ENCODE results near the gene FAM89A.

Gene FAM89A

DNA sequence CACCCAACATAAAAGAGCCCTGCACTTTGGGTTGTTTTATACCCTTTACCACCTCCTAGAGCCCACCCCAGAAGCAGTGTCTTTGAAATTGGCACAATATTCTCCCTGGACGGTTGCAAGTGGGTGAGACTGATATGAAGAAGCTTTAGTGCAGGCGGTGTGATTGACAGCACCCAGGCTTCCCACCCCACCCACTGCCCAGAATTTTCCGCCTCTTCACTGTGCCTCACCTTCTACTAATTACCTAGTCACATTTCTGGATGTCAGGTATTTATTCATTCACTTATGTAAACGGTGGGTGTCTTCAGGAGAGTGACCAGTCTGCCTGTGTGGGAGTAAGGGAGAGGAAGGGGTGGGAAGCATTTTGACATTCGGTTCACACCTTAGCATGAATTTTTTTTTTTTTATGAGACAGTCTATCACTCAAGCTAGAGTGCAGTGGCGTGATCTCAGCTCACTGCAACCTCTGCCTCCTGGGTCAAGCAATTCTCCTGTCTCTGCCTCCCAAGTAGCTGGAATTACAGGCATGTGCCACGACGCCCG is 1.7 kb upstream of the FAM89A start:
- H3K4me3 ChIP-seq (ENCODE audit: control insufficient read depth, low read depth, low read length) = no peak overlapping the region
- TF ChIP-seq, protein P1, sequence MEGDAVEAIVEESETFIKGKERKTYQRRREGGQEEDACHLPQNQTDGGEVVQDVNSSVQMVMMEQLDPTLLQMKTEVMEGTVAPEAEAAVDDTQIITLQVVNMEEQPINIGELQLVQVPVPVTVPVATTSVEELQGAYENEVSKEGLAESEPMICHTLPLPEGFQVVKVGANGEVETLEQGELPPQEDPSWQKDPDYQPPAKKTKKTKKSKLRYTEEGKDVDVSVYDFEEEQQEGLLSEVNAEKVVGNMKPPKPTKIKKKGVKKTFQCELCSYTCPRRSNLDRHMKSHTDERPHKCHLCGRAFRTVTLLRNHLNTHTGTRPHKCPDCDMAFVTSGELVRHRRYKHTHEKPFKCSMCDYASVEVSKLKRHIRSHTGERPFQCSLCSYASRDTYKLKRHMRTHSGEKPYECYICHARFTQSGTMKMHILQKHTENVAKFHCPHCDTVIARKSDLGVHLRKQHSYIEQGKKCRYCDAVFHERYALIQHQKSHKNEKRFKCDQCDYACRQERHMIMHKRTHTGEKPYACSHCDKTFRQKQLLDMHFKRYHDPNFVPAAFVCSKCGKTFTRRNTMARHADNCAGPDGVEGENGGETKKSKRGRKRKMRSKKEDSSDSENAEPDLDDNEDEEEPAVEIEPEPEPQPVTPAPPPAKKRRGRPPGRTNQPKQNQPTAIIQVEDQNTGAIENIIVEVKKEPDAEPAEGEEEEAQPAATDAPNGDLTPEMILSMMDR (IDR thresholded peaks at IDR 0.05; ENCODE audit: control insufficient read depth, insufficient read depth, low read depth, low read length, missing control alignments) = no peak
- no peak for DNase-seq (ENCODE audit: low read depth)

DNA sequence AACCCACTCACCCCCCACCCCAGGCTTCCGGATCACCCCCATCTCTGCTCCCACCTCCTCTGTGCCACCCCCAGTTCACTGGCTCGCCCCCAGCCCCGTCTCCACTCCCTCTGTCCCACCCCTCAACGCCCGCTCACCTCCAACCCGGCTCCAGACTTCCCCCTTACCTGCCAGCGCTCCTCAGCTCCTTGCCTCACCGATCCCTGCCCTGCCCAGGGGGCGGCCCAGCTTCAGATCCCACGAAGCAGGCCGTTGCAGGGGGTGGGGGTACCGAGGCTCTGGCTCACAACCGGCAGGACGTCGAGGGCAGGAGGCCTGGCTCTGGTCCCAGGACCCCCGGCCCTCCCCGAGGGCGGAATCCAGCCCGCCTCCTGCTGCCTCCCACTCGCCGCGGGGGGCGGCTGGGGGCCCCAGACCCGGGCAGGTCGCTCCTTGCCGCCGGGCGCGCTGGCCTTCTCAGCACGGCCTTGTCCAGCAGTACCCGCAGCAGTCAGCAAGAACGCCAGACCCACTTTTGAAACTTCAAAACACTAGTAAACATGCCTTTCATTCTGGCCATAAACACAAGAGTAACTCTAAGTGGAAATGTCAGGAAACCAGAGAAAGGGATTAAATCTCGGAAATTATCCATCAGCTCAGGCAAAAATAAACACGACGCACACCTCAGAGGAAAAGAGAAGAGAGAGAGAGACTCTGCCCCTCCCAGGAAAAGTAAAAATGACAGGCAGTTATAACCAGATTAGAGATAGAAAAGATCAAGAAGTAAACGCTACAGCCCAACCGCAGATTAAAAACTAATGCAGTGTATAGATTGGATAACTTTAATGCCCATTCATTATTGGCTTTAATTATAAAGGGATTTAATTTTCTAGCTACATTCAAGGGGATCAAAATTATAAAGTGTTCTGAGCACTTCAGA is 1.0 kb upstream of the FAM89A start:
- DNase-seq (ENCODE audit: low read depth) = no peak
- TF ChIP-seq, protein P1 (IDR thresholded peaks at IDR 0.05; ENCODE audit: control insufficient read depth, insufficient read depth, low read depth, low read length, missing control alignments) = no peak
- peak overlapping the region; percentile 69 for H3K4me3 ChIP-seq (ENCODE audit: control insufficient read depth, low read depth, low read length)

DNA sequence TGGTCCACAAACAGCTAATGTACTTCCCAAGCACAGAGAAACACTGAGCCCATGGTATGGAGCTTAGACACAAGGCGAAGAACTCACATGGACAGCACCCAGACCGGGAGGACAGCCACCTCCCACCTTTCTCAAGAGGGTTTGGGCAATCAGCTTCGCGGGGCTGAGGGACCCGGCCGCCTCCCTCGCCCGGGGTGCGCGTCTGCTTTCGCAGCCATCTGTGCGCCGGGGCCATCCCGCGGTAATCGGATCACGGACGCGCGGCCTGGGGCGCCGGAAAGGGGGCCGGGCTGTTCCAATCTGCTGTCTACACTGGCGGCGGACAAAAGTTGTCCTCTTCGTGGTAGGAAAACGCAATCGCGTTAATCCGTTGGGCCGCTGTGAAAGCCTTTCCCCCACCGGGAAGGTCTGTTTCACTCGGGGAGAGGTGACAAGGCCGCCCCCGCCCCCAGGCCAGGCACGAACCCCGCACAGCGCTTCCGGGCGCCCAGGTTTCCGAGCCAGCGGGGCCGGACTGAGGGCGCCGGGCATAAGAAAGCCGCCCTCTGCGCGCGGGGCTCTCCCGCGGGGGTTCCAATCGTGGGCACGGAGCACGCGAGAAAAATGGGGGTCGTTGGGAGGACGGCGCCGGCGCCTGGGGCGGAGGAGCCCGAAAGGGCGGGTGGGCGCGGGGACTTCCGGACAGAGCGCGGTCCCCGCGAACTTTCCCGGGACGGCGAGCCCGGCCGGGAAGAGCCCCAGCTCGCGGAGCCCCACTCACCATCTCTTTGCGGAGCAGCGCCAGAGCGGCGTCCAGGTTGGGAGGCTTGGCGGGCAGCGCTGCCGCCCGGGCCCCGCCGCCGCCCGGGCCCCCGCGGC is 664 bp downstream of the FAM89A start:
- TF ChIP-seq, protein P1 (IDR thresholded peaks at IDR 0.05; ENCODE audit: control insufficient read depth, insufficient read depth, low read depth, low read length, missing control alignments) = no peak
- H3K4me3 ChIP-seq (ENCODE audit: control insufficient read depth, low read depth, low read length) = peak overlapping the region; percentile 69
- no peak for DNase-seq (ENCODE audit: low read depth)

DNA sequence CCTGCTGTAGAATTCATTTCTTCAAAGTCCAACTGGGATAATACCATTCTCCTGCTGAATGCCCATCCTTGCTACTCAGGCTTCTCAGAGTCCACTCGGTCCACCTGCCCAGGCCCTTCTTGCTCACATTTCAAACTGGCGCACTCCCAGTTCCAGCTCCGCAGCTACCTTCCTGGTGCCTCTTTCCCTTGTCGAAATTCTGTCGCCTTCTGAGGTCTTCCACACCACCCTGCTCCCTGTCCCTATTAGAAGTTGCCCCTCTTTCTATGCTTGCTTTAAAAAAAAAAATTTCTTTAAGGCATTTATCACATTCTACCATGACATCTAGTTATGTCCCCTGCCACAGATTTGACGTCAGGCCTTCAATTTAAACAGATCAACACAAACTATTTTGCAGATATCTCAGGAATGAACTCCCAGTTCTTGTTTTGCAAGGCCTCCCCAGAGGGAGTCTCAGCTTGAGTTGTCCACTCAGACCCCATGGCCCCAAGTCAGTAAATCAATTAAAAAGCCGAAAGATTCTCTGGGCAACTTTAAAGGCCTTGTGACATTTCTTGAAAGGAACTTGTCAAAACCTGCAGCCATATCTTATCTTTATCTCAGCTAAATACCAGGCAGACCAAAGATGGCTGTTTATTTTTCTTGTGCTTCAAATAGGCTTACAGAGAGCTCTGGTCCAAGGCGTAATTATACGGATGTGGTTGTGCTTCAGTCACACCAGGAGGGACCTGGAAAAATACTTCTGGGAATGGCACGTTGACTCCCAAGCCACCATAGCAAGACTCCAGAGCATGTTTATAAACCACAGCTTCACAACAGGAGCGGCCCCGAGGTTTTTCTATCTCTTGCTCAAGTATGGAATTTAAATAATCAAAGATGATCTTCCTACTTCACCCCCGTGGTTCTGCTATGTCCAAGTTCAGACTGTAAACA is 2.2 kb downstream of the FAM89A start:
- no peak overlapping the region for H3K4me3 ChIP-seq (ENCODE audit: control insufficient read depth, low read depth, low read length)
- TF ChIP-seq, protein P1 (IDR thresholded peaks at IDR 0.05; ENCODE audit: control insufficient read depth, insufficient read depth, low read depth, low read length, missing control alignments) = no peak
- DNase-seq (ENCODE audit: low read depth) = no peak

DNA sequence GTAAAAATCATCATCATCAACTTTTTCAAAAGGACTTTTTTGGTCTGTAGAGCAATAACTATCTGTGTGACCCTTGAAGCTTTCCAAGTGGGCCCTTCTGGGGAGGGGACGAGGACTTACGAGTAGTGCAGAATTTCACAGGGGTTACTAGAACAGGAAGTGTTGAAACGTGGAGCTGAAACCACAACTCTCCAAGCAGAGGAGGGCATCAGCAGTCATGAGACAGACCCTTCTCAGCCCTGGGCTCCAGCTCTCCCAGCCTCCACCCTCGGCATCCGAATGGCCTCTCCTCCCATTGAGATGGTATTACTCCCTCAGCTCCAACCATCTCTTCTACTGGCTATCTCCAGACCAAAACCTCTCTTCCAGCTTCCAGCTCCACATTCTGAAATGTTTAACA is 3.6 kb downstream of the FAM89A start:
- DNase-seq (ENCODE audit: low read depth) = no peak
- H3K4me3 ChIP-seq (ENCODE audit: control insufficient read depth, low read depth, low read length) = no peak overlapping the region
- TF ChIP-seq, protein P1 (IDR thresholded peaks at IDR 0.05; ENCODE audit: control insufficient read depth, insufficient read depth, low read depth, low read length, missing control alignments) = no peak

All from AG09309 (cell line).